OCI-LY7 (cell line): ENCODE results near the gene WDCP. TPM values are rescaled to one million over a fixed set of nuclear protein-coding genes. Genes with fewer than 3 reads are reported as not detected.

Source experiments
- BruUV-seq: library from RNA; stranded (reverse); fragments of 400-500 nt; replicated peaks from 2 replicates; lab custom pipeline; 2021; lab: Mats Ljungman, UMichigan
- CTCF ChIA-PET: fragments of 300-600 bp; sonication (Branson Sonifier 250); formaldehyde crosslinking; loops from one replicate; lab custom pipeline; 2022; ENCODE audit warnings: antibody characterized with exemption; ENCODE audit not compliant: unreplicated experiment; lab: Charles Lee
- POLR2A ChIA-PET: fragments of 300-600 bp; sonication (Branson Sonifier 250); formaldehyde crosslinking; loops from one replicate; lab custom pipeline; 2022; ENCODE audit warnings: antibody characterized with exemption; lab: Charles Lee
- DNase-seq: peaks from one replicate; pipeline ENCODE4 v3.0.0-alpha.2; 2015; ENCODE audit warnings: low spot score
- H2AFZ ChIP-seq: fragments of 200-600 bp; sonication (generic), shearing (Covaris generic); 2 replicates; pipeline ENCODE4 v1.6.1; 2014; ENCODE audit warnings: mild to moderate bottlenecking, antibody characterized with exemption, low read length, moderate library complexity
- H3K27ac ChIP-seq: fragments of 200-600 bp; sonication (generic); 2 replicates; pipeline ENCODE4 v1.5.1; 2014; ENCODE audit warnings: mixed run types, low read depth, mild to moderate bottlenecking, moderate library complexity, low read length, inconsistent platforms; ENCODE audit not compliant: poor library complexity, severe bottlenecking
- H3K36me3 ChIP-seq: fragments of 200-600 bp; sonication (generic); 2 replicates; pipeline ENCODE4 v1.6.1; 2014; ENCODE audit warnings: mild to moderate bottlenecking, antibody characterized with exemption, low read length, moderate library complexity, mixed read lengths; ENCODE audit not compliant: insufficient read depth
- H3K4me1 ChIP-seq: fragments of 200-600 bp; sonication (generic); 2 replicates; pipeline ENCODE4 v1.5.1; 2014; ENCODE audit warnings: mild to moderate bottlenecking, low read length; ENCODE audit not compliant: insufficient read depth, poor library complexity, severe bottlenecking
- H3K4me2 ChIP-seq: fragments of 200-600 bp; sonication (generic); 2 replicates; pipeline ENCODE4 v1.6.1; 2014; ENCODE audit warnings: mild to moderate bottlenecking, low read length
- H3K4me3 ChIP-seq: fragments of 200-600 bp; sonication (generic); 2 replicates; pipeline ENCODE4 v1.5.1; 2014; ENCODE audit warnings: mild to moderate bottlenecking, low read depth, low read length; ENCODE audit not compliant: poor library complexity, severe bottlenecking
- H3K79me2 ChIP-seq: fragments of 200-600 bp; sonication (generic); 2 replicates; pipeline ENCODE4 v1.6.1; 2016; ENCODE audit warnings: low read depth, mild to moderate bottlenecking, low read length, moderate library complexity, mixed read lengths; ENCODE audit not compliant: insufficient read depth
- H3K9me2 ChIP-seq: fragments of 200-600 bp; sonication (generic); 2 replicates; pipeline ENCODE4 v1.6.1; 2016; ENCODE audit warnings: mild to moderate bottlenecking, low read length, mixed read lengths; ENCODE audit not compliant: insufficient read depth
- H3K9me3 ChIP-seq: fragments of 200-600 bp; sonication (generic); 2 replicates; pipeline ENCODE4 v1.6.1; 2014; ENCODE audit warnings: mild to moderate bottlenecking, mixed run types, low read length, mixed read lengths
- H4K20me1 ChIP-seq: fragments of 200-600 bp; sonication (generic); 2 replicates; pipeline ENCODE4 v1.6.1; 2014; ENCODE audit warnings: mild to moderate bottlenecking, antibody characterized with exemption, low read length, moderate library complexity, mixed read lengths; ENCODE audit not compliant: insufficient read depth
- EZH2phosphoT487 ChIP-seq: fragments of 200-600 bp; sonication (generic); IDR thresholded peaks from 2 replicates; pipeline ENCODE4 v1.6.1; 2018; ENCODE audit warnings: low read depth, borderline replicate concordance, mild to moderate bottlenecking, mixed run types, antibody characterized with exemption, low read length, moderate library complexity, mixed read lengths
- intact Hi-C: fragments of 100-400 bp; cut with micrococcal nuclease; formaldehyde crosslinking; loops from one replicate; pipeline ENCODE4 v1.10.0; 2022; ENCODE audit not compliant: unreplicated experiment
- total RNA-seq, 2 experiments: library from RNA; depleted of rRNA in 1 of 2; stranded (reverse); fragments of >200 nt in 1 of 2; shearing (Covaris generic) in 1 of 2; gene quantifications; 2 replicates each; pipeline ENCODE4 v1.2.3, GENCODE V29; 2014 to 2022
- TF ChIP-seq, protein P1 (sequence below): fragments of 200-600 bp; sonication (generic); conservative IDR thresholded peaks from 2 replicates; pipeline ENCODE4 v1.5.1; 2014; ENCODE audit warnings: mild to moderate bottlenecking, antibody characterized with exemption, low read length, moderate library complexity, mixed read lengths

WDCP gene
- total RNA-seq, 2 experiments from 2014 or later, result 13.9 to 21.0 TPM

DNA sequence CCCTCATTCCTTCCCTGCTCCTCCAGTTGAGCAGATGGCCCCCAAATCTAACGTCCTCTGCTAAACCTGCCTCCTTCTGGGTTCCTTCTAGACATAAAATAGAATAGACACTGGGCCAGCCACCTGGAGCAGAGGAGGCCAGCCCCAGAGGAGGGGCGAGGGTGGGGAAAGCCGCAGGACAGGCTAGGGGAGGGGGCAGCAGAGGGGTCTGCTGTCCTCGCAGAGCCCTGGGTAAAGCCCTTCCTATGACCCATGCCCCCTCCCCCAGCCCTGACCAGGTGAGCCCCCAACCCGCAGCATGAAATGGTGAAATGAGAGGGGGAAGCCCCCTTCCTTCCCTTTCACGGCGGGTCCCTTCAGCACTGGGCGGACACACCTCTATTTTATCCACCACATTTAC lies 29.5 kb downstream of the WDCP start:
- TF ChIP-seq EZH2phosphoT487, result no peak
- TF ChIP-seq, protein P1, sequence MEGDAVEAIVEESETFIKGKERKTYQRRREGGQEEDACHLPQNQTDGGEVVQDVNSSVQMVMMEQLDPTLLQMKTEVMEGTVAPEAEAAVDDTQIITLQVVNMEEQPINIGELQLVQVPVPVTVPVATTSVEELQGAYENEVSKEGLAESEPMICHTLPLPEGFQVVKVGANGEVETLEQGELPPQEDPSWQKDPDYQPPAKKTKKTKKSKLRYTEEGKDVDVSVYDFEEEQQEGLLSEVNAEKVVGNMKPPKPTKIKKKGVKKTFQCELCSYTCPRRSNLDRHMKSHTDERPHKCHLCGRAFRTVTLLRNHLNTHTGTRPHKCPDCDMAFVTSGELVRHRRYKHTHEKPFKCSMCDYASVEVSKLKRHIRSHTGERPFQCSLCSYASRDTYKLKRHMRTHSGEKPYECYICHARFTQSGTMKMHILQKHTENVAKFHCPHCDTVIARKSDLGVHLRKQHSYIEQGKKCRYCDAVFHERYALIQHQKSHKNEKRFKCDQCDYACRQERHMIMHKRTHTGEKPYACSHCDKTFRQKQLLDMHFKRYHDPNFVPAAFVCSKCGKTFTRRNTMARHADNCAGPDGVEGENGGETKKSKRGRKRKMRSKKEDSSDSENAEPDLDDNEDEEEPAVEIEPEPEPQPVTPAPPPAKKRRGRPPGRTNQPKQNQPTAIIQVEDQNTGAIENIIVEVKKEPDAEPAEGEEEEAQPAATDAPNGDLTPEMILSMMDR, result no peak
- no peaks in the 10 kb centered on the region for H3K36me3 ChIP-seq
- H3K4me1 ChIP-seq, result no peaks in the 10 kb centered on the region
- no peak for DNase-seq
- H3K4me3 ChIP-seq, result no peak overlapping the region
- H3K9me3 ChIP-seq, result no peaks in the 10 kb centered on the region
- no peak overlapping the region for H2AFZ ChIP-seq
- ChIA-PET POLR2A (no interaction called here), CTCF (interaction anchor here (0.5 kb wide), 1 partner anchor 90 kb away, joined by 3 read pairs; no protein-coding TSS in a partner anchor)
- intact Hi-C loops, result no loop called here
- H3K4me2 ChIP-seq, result no peak overlapping the region
- no peaks in the 10 kb centered on the region for H3K79me2 ChIP-seq
- BruUV-seq, result no TSS peak
- H3K9me2 ChIP-seq, result no peaks in the 10 kb centered on the region
- H3K27ac ChIP-seq, result no peak overlapping the region
- H4K20me1 ChIP-seq, result no peaks in the 10 kb centered on the region

DNA sequence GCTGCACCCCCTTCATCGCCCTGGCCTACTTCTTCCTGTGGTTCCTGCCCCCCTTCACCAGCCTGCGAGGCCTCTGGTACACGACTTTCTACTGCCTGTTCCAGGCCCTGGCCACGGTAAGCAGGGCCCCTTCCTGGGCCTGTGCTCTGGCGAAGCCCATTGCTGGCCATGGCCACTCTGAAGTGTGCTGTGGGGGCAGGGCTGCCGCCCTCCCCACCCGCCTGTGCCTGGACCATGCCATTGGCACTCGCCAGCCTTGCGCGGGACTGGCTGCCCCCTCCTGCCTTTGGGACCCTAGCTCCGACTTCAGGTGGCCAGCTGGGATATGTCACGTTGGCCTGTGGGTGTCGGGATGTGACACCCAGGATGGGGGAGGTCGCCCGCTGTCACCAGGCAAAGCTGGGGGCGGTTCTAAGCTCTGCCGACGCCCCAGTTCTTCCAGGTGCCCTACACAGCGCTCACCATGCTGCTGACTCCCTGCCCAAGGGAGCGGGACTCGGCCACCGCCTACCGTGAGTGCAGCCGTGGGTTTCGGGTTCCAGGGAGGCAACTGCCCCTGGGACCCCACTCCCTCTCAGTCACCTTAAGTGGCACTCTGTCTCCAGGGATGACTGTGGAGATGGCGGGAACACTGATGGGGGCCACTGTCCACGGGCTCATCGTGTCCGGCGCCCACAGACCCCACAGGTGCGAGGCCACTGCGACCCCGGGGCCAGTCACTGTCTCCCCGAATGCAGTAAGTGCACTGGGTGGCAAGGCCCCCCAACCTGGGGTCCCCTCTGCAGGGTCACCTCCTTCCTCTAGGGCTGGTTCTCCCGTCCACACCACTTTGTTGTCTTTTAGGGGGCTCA lies 30.1 kb downstream of the WDCP start:
- CTCF ChIA-PET, result interaction anchor here (0.5 kb wide), 1 partner anchor 89 kb away, joined by 3 read pairs; no protein-coding TSS in a partner anchor
- POLR2A ChIA-PET, result no interaction called here

More for the DNA sequence above, 30.1 kb downstream of the WDCP start:
- H4K20me1 ChIP-seq, result no peaks in the 10 kb centered on the region
- H3K27ac ChIP-seq, result no peak overlapping the region
- H3K4me3 ChIP-seq, result no peak overlapping the region
- H3K4me1 ChIP-seq, result no peaks in the 10 kb centered on the region
- intact Hi-C loops, result no loop called here
- no peaks in the 10 kb centered on the region for H3K36me3 ChIP-seq
- H3K9me2 ChIP-seq, result no peaks in the 10 kb centered on the region
- DNase-seq, result no peak
- no peak overlapping the region for H3K4me2 ChIP-seq
- no peak overlapping the region for H2AFZ ChIP-seq
- TF ChIP-seq, protein P1, result no peak
- no peak for TF ChIP-seq EZH2phosphoT487
- no TSS peak for BruUV-seq
- H3K9me3 ChIP-seq, result no peaks in the 10 kb centered on the region
- H3K79me2 ChIP-seq, result no peaks in the 10 kb centered on the region
